Pancreas (tissue), 10 donors: Measurements from ENCODE around the gene NCOA3. TPM values are rescaled to one million over a fixed set of nuclear protein-coding genes. Genes with fewer than 3 reads are reported as not detected.

Experiments
- ATAC-seq, 4 donors: fragments of 200-7000 bp; cut with Tn5 transposase; one replicate each; pipeline versions ENCODE4 v1.8.0 to v1.9.1; 2020; ENCODE audit warnings: mild to moderate bottlenecking in 4 of 4, moderate library complexity in 4 of 4
- DNase-seq, 6 donors: peaks; one replicate each; pipeline ENCODE4 v3.0.0-alpha.2; 2020
- FAIRE-seq: peaks from 2 replicates; lab custom pipeline; 2012; peaks lifted over from hg19 to GRCh38; lab: Jason Lieb, UNC
- H3K27ac ChIP-seq, 4 donors: fragments of 200-600 bp; sonication (generic); 1 replicate in 3 of 4; 2 replicates in 1 of 4; pipeline versions ENCODE4 v1.5.0 to v1.8.0; 2020
- H3K27me3 ChIP-seq, 4 donors: fragments of 200-600 bp; one replicate each; pipeline ENCODE4 v1.8.0; 2021
- H3K36me3 ChIP-seq, 3 donors: fragments of 200-600 bp; sonication (generic) in 1 of 3; one replicate each; pipeline versions ENCODE4 v1.5.0 to v1.8.0; 2020 to 2021
- H3K4me1 ChIP-seq, 3 donors: fragments of 200-600 bp; one replicate each; pipeline ENCODE4 v1.8.0; 2021
- H3K4me3 ChIP-seq, 4 donors: fragments of 200-600 bp; sonication (generic) in 2 of 4; one replicate each; pipeline versions ENCODE4 v1.5.0 to v1.8.0; 2020 to 2021
- H3K9me3 ChIP-seq, 4 donors: fragments of 200-600 bp; one replicate each; pipeline ENCODE4 v1.8.0; 2021
- whole genome bisulfite sequencing, 2 donors: extraction: QIAGEN DNeasy Blood & Tissue Kit; methylation state at CpG; one replicate each; pipeline ENCODE4 v1.1.7; 2013; 5-methylcytosine and 5-hydroxymethylcytosine counted together
- intact Hi-C, 3 donors: fragments of 100-400 bp; cut with DNase I; formaldehyde crosslinking; loops; one replicate each; pipeline versions ENCODE4 v1.11.1 to v1.14.2; 2022
- polyA plus RNA-seq, 2 donors: library from polyadenylated mRNA; stranded (reverse); fragments of 200-250 nt; gene quantifications; one replicate each; pipeline ENCODE4 v1.2.3, GENCODE V29; 2013
- total RNA-seq, 6 donors: library from RNA; stranded (reverse); fragmentation: NEBNext Ultra II Directional in 4 of 6; extraction: Animal tissue kit (Norgen Biotek cat#: 25700) in 4 of 6; gene quantifications; one replicate each; pipeline versions ENCODE4 v1.2.1 to v1.2.4, GENCODE V29; 2021 to 2023
- TF ChIP-seq, protein P1 (sequence below), 4 donors: fragments of 200-600 bp; sonication (generic) in 3 of 4; IDR thresholded peaks; one replicate each; pipeline versions ENCODE4 v1.5.0 to v1.8.0; 2021; ENCODE audit warnings: antibody characterized with exemption in 4 of 4
- donor health status: healthy with polysubstance abuse.
- donor health status: DM: no; HTN: no; CAD: no; lungs with moderate emphysema.
- donor health status: DM: no; HTN: no; CAD: no.
- donor health status: control.
- donor health status: control.
- donor health status: Bipolar disorder and iron deficiency.
- donor health status: DM: yes; HTN: yes; CAD: no.
- donor health status: DM: no; HTN: no; CAD: no.
- donor health status: DM: no; HTN: no; CAD: no.
- donor health status: DM: yes; HTN: yes; CAD: no.

Gene NCOA3
- total and polyA plus RNA-seq, 8 donors: 3.6 to 17.4 (median 10.5) TPM

DNA sequence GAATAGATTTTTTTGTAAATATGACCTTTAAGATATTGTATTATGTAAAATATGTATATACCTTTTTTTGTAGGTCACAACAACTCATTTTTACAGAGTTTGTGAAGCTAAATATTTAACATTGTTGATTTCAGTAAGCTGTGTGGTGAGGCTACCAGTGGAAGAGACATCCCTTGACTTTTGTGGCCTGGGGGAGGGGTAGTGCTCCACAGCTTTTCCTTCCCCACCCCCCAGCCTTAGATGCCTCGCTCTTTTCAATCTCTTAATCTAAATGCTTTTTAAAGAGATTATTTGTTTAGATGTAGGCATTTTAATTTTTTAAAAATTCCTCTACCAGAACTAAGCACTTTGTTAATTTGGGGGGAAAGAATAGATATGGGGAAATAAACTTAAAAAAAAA is 152.7 kb downstream of the NCOA3 start:
- 87 to 100% methylated on average over 1 of the region's 1 CpG for WGBS, 2 donors
- TF ChIP-seq, protein P1, sequence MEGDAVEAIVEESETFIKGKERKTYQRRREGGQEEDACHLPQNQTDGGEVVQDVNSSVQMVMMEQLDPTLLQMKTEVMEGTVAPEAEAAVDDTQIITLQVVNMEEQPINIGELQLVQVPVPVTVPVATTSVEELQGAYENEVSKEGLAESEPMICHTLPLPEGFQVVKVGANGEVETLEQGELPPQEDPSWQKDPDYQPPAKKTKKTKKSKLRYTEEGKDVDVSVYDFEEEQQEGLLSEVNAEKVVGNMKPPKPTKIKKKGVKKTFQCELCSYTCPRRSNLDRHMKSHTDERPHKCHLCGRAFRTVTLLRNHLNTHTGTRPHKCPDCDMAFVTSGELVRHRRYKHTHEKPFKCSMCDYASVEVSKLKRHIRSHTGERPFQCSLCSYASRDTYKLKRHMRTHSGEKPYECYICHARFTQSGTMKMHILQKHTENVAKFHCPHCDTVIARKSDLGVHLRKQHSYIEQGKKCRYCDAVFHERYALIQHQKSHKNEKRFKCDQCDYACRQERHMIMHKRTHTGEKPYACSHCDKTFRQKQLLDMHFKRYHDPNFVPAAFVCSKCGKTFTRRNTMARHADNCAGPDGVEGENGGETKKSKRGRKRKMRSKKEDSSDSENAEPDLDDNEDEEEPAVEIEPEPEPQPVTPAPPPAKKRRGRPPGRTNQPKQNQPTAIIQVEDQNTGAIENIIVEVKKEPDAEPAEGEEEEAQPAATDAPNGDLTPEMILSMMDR (IDR thresholded peaks at IDR 0.05): no peak
- intact Hi-C loops: no loop called here
- Histone ChIP-seq H3K4me1 (no peaks in the 10 kb centered on the region), H3K36me3 (peaks cover 0 to 39% (median 11%) of the 10 kb centered on the region in 3 donors), H3K4me3 (no peak overlapping the region), H3K27ac (no peak overlapping the region), H3K27me3 (no peaks in the 10 kb centered on the region), H3K9me3 (no peaks in the 10 kb centered on the region)
- no peak for DNase-seq
- FAIRE-seq: no peak
- no peak for ATAC-seq

DNA sequence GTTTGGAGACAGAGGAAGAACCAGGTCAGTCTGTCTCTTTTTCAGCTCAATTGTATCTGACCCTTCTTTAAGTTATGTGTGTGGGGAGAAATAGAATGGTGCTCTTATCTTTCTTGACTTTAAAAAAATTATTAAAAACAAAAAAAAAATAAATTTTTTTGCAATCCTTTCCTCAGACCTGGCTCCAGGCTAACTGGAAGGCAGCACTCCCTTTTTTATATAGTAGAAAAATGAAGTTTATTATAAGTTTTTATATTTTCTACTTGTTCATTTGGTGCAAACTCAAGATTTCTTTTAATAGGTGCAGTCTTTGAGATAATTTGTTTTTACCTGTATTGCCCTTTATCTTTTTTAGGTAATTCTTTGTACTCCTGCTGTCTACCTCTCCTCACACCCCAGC is 153.9 kb downstream of the NCOA3 start:
- TF ChIP-seq, protein P1 (IDR thresholded peaks at IDR 0.05): no peak
- ATAC-seq (no peak), FAIRE-seq (no peak)

DNA sequence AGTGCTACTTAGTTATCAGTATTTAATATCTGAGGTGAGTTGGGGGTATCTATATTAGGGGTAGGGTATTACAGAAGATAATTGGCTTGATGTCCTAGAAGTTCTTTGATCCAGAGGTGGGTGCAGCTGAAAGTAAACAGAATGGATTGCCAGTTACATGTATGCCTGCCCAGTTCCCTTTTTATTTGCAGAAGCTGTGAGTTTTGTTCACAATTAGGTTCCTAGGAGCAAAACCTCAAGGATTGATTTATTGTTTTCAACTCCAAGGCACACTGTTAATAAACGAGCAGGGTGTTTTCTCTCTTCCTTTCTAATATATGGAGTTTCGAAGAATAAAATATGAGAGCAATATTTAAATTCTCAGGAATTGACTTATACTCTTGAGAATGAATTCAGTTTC is 154.6 kb downstream of the NCOA3 start:
- no peak for FAIRE-seq
- peaks cover 0 to 30% (median 11%) of the 10 kb centered on the region in 3 donors for H3K36me3 ChIP-seq
- 74 to 78% methylated on average over 2 of the region's 2 CpGs for WGBS, 2 donors

More for the DNA sequence above, 153.9 kb downstream of the NCOA3 start:
- peaks cover 0 to 37% (median 11%) of the 10 kb centered on the region in 3 donors for H3K36me3 ChIP-seq
- H3K9me3 ChIP-seq: no peaks in the 10 kb centered on the region
- no peaks in the 10 kb centered on the region for H3K4me1 ChIP-seq
- no peaks in the 10 kb centered on the region for H3K27me3 ChIP-seq
- no peak overlapping the region for H3K27ac ChIP-seq
- intact Hi-C loops: no loop called here
- H3K4me3 ChIP-seq: no peak overlapping the region
- no peak for DNase-seq

DNA sequence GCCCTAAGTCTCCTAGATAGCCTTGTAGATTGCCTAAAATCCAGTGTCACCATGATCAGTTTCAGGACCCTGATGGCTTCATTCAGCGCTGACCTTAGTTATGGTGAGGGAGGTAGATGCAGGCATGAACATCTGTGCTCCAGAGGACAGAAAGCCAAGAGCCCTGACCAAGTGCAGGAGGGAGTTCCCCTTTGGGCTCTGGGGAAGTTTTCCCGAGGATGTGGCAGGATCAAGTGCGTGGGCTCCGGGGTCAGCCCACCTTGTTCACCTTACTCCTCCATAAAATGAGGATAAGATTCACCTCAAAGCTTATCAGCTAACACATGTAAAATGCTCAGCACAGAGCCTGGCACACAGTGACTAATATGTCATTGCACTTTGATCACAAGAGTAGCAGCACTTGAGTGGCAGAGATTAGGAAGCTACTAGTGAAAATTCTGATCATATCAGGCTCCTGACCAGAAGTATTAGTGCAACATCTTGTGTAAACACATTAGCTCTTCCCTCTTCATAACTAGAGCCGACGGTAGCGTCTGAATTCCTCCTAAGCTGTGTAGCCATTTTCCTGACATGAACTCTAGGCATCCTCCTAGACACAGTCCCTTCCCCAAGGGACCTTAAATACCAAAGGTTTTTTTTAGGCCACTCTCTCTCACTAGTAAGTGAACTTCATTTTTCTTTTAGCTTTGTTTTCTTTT is 158.4 kb downstream of the NCOA3 start:
- TF ChIP-seq, protein P1 (IDR thresholded peaks at IDR 0.05): no peak
- Histone ChIP-seq H3K4me1 (no peaks in the 10 kb centered on the region), H3K36me3 (peaks cover 0 to 4% (median 0%) of the 10 kb centered on the region in 3 donors), H3K27me3 (no peaks in the 10 kb centered on the region), H3K9me3 (no peaks in the 10 kb centered on the region), H3K4me3 (no peak overlapping the region), H3K27ac (no peak overlapping the region)
- no peak for ATAC-seq
- FAIRE-seq: no peak
- intact Hi-C loops: no loop called here
- DNase-seq: no peak
- 59 to 60% methylated on average over 7 of the region's 7 CpGs for WGBS, 2 donors

More for the DNA sequence above, 154.6 kb downstream of the NCOA3 start:
- DNase-seq: no peak
- Histone ChIP-seq H3K27me3 (no peaks in the 10 kb centered on the region), H3K4me1 (no peaks in the 10 kb centered on the region), H3K9me3 (no peaks in the 10 kb centered on the region), H3K27ac (no peak overlapping the region), H3K4me3 (no peak overlapping the region)
- intact Hi-C loops: no loop called here
- ATAC-seq: no peak
- TF ChIP-seq, protein P1 (IDR thresholded peaks at IDR 0.05): no peak

DNA sequence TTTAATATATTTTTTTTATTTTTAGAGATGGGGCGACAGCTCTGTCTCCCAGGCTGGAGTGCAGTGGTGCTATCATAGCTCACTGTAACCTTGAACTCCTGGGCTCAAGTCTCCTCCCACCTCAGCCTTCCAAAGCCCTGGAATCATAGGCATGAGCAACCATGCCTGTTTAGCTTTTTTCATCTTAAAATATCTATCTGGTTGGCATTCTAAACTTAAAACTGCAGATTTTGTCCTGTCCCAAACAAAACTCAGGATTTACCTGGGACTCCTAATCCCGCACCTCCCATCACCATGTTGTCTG is 158.9 kb downstream of the NCOA3 start:
- Histone ChIP-seq H3K9me3 (no peaks in the 10 kb centered on the region), H3K4me3 (no peak overlapping the region), H3K27ac (no peak overlapping the region), H3K4me1 (no peaks in the 10 kb centered on the region), H3K27me3 (no peaks in the 10 kb centered on the region), H3K36me3 (peaks cover 0 to under 1% (median 0%) of the 10 kb centered on the region in 3 donors)
- intact Hi-C loops: no loop called here
- ATAC-seq: no peak
- TF ChIP-seq, protein P1 (IDR thresholded peaks at IDR 0.05): no peak
- WGBS, 2 donors: 84 to 89% methylated on average over 2 of the region's 2 CpGs
- no peak for DNase-seq
- no peak for FAIRE-seq
